ENCODE results near the gene TMEM79.

TMEM79 gene

GRCh38 chr1:156262461-156263287 lies 21.5 kb upstream of the TMEM79 start:
- in situ Hi-C loops (cut with MboI; ENCODE audit: low sequenced_read_pairs) = no loop called here

GRCh38 chr1:156263288-156263655 lies 20.9 kb upstream of the TMEM79 start:
- in situ Hi-C loops (cut with MboI; ENCODE audit: low sequenced_read_pairs) = no loop called here

- in situ Hi-C loops (cut with MboI; ENCODE audit: low sequenced_read_pairs) = no loop called here
These were observed 18.1 kb upstream of the TMEM79 start for GRCh38 chr1:156266051-156266450.

GRCh38 chr1:156268336-156268735 lies 15.8 kb upstream of the TMEM79 start:
- in situ Hi-C loops (cut with MboI; ENCODE audit: low sequenced_read_pairs) = no loop called here

- in situ Hi-C loops (cut with MboI; ENCODE audit: low sequenced_read_pairs) = no loop called here
These were observed 13.8 kb upstream of the TMEM79 start for GRCh38 chr1:156270314-156270713.

- in situ Hi-C loops (cut with MboI; ENCODE audit: low sequenced_read_pairs) = no loop called here
These were observed 7.6 kb upstream of the TMEM79 start for GRCh38 chr1:156276532-156276931.

- in situ Hi-C loops (cut with MboI; ENCODE audit: low sequenced_read_pairs) = no loop called here
These were observed 7.2 kb upstream of the TMEM79 start for GRCh38 chr1:156276966-156277381.

GRCh38 chr1:156279837-156280236 lies 4.3 kb upstream of the TMEM79 start:
- in situ Hi-C loops (cut with MboI; ENCODE audit: low sequenced_read_pairs) = no loop called here

- in situ Hi-C loops (cut with MboI; ENCODE audit: low sequenced_read_pairs) = no loop called here
These were observed 2.8 kb upstream of the TMEM79 start for GRCh38 chr1:156281281-156281680.

GRCh38 chr1:156281693-156282478 lies 2.2 kb upstream of the TMEM79 start:
- in situ Hi-C loops (cut with MboI; ENCODE audit: low sequenced_read_pairs) = no loop called here

GRCh38 chr1:156282479-156283222 lies 1.5 kb upstream of the TMEM79 start, which contains the start of gene SMG5:
TSS of gene SMG5 (minus strand) at chr1:156282825. CDS start at chr1:156282680, 145 bp downstream.
- in situ Hi-C loops (cut with MboI; ENCODE audit: low sequenced_read_pairs) = no loop called here

- in situ Hi-C loops (cut with MboI; ENCODE audit: low sequenced_read_pairs) = no loop called here
These were observed 604 bp upstream of the TMEM79 start for GRCh38 chr1:156283521-156283920.

- in situ Hi-C loops (cut with MboI; ENCODE audit: low sequenced_read_pairs) = no loop called here
These were observed 632 bp downstream of the TMEM79 start for GRCh38 chr1:156284757-156285156.

- in situ Hi-C loops (cut with MboI; ENCODE audit: low sequenced_read_pairs) = no loop called here
These were observed 1.3 kb downstream of the TMEM79 start for GRCh38 chr1:156285437-156285836.

GRCh38 chr1:156286061-156286460 lies 1.9 kb downstream of the TMEM79 start:
- in situ Hi-C loops (cut with MboI; ENCODE audit: low sequenced_read_pairs) = no loop called here

GRCh38 chr1:156289857-156290256 lies 5.7 kb downstream of the TMEM79 start:
- in situ Hi-C loops (cut with MboI; ENCODE audit: low sequenced_read_pairs) = no loop called here

GRCh38 chr1:156291226-156292061 lies 7.3 kb downstream of the TMEM79 start:
- in situ Hi-C loops (cut with MboI; ENCODE audit: low sequenced_read_pairs) = no loop called here

- in situ Hi-C loops (cut with MboI; ENCODE audit: low sequenced_read_pairs) = no loop called here
These were observed 8.9 kb downstream of the TMEM79 start for GRCh38 chr1:156293098-156293434.

GRCh38 chr1:156293895-156294294 lies 9.8 kb downstream of the TMEM79 start:
- in situ Hi-C loops (cut with MboI; ENCODE audit: low sequenced_read_pairs) = no loop called here

- in situ Hi-C loops (cut with MboI; ENCODE audit: low sequenced_read_pairs) = no loop called here
These were observed 11.3 kb downstream of the TMEM79 start, which contains the start of gene GLMP for GRCh38 chr1:156295391-156295947. TSS of gene GLMP (minus strand) at chr1:156295679. CDS start at chr1:156295645, 34 bp downstream.
